Right lobe of liver (tissue), 4 donors: ENCODE data around the gene CCNI2.

Source experiments
- POLR2A ChIP-seq: fragments of 450-650 bp; IDR thresholded peaks from one replicate; pipeline ENCODE4 v1.6.1; 2017; ENCODE audit warnings: antibody characterized with exemption, mild to moderate bottlenecking
- TF ChIP-seq, protein P1 (sequence below), 4 donors: fragments of 200-600 bp in 3 of 4; fragments of 450-650 bp in 1 of 4; IDR thresholded peaks; one replicate each; pipeline versions ENCODE4 v1.5.1 to v1.8.0; 2016 to 2022; ENCODE audit warnings: antibody characterized with exemption in 4 of 4, mild to moderate bottlenecking in 2 of 4
- donor health status: DM: no; HTN: no; CAD: no.
- donor health status: DM: no; HTN: no; CAD: no.
- donor health status: DM: no; HTN: yes; CAD: no.

DNA sequence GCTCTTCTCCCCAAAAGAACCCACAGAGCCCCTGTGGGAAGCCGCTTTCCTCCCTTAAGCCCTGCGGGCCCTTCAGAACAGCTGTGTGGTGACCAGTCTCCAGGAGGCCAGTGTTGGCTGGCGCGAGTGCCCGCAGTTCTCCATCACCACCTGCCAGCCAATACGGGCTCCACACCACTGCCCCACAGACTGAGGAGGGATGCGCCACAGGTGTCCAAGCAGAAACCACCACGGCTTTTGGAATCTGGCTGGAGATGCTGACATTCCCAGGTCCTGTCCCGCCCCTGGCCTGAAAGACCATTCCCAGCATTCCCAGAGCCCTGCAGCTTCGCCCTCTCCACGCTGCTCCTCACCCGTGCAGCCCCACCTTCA, 12.8 kb downstream of the CCNI2 start:
- TF ChIP-seq POLR2A: no peak
- TF ChIP-seq, protein P1, sequence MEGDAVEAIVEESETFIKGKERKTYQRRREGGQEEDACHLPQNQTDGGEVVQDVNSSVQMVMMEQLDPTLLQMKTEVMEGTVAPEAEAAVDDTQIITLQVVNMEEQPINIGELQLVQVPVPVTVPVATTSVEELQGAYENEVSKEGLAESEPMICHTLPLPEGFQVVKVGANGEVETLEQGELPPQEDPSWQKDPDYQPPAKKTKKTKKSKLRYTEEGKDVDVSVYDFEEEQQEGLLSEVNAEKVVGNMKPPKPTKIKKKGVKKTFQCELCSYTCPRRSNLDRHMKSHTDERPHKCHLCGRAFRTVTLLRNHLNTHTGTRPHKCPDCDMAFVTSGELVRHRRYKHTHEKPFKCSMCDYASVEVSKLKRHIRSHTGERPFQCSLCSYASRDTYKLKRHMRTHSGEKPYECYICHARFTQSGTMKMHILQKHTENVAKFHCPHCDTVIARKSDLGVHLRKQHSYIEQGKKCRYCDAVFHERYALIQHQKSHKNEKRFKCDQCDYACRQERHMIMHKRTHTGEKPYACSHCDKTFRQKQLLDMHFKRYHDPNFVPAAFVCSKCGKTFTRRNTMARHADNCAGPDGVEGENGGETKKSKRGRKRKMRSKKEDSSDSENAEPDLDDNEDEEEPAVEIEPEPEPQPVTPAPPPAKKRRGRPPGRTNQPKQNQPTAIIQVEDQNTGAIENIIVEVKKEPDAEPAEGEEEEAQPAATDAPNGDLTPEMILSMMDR (IDR thresholded peaks at IDR 0.05): no peak
